ENCODE measurements around the gene MFNG.

- TF ChIP-seq CTCF (IDR thresholded peaks at IDR 0.05; ENCODE audit: low read depth, low read length) (no peak), POLR2A (IDR thresholded peaks at IDR 0.05; ENCODE audit: extremely low read depth, insufficient read length) (no peak), MAX (IDR thresholded peaks at IDR 0.05; ENCODE audit: low read depth, low read length) (no peak)
Measured at GRCh38 chr22:37476389-37477329, 9.5 kb downstream of the MFNG start.

Data from NB4 (cell line).